CD4-positive, alpha-beta T cell treated with Interleukin-4 for 4 hours (primary cell): Measurements from ENCODE around the gene ZNF638.
"Not testable (repeated sequence)": the region's sequence is repeated elsewhere in the genome, so short reads cannot be mapped to it uniquely, and the experiment has no call there.

ENCODE experiments used
- DNase-seq: peaks from one replicate; pipeline ENCODE4 v3.0.0-alpha.2; 2020

The ZNF638 gene, protein sequence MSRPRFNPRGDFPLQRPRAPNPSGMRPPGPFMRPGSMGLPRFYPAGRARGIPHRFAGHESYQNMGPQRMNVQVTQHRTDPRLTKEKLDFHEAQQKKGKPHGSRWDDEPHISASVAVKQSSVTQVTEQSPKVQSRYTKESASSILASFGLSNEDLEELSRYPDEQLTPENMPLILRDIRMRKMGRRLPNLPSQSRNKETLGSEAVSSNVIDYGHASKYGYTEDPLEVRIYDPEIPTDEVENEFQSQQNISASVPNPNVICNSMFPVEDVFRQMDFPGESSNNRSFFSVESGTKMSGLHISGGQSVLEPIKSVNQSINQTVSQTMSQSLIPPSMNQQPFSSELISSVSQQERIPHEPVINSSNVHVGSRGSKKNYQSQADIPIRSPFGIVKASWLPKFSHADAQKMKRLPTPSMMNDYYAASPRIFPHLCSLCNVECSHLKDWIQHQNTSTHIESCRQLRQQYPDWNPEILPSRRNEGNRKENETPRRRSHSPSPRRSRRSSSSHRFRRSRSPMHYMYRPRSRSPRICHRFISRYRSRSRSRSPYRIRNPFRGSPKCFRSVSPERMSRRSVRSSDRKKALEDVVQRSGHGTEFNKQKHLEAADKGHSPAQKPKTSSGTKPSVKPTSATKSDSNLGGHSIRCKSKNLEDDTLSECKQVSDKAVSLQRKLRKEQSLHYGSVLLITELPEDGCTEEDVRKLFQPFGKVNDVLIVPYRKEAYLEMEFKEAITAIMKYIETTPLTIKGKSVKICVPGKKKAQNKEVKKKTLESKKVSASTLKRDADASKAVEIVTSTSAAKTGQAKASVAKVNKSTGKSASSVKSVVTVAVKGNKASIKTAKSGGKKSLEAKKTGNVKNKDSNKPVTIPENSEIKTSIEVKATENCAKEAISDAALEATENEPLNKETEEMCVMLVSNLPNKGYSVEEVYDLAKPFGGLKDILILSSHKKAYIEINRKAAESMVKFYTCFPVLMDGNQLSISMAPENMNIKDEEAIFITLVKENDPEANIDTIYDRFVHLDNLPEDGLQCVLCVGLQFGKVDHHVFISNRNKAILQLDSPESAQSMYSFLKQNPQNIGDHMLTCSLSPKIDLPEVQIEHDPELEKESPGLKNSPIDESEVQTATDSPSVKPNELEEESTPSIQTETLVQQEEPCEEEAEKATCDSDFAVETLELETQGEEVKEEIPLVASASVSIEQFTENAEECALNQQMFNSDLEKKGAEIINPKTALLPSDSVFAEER (N-terminal part only)

DNA sequence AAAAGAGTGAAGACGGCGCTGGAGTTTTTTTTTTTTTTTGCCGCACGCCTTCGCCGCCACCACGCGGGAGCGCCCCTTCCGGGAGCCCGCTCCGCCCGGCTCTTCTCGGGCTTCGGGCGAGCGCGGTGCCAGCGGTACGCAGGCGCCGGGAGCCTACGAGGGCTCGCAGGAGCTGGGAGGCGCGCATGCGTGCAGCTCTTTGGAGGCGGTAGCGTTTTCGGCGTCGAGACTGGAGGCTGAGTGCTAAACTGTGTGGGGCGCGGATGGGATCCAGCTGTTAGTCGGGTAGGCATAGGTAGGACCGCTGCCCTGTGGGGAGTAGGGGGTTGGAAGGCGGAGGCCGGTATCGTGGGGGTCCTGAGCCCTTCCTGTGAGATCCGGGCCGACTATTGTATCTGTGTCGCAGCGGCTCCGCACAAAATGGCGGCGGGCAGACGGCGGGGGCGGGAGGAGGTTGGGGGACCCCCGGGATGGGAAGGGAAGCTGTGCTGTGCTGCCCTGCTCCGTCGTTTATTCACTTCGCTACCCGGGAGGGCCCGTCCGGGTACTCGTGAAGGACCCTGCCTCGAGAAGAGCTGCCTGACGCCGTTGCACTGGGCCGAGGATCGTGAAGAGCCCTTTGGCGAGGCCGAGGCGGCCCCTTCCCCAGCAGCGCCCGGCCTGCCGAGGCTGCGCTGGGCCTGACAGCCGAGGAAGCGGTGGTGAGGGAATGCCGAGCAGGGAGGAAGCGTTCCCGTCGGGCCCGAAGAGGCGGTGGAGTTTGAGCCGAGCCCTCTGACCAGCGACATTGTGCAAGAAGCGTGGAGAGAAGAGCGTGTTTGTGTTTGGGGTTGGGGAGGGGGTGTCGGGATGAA is at the start of gene ZNF638:
TSS of gene ZNF638 (plus strand) at position 202 of the 854 bp plus-strand sequence. CDS start 17,173 bp downstream, outside the sequence.
- DNase-seq, result peak; percentile 89

- DNase-seq, result no peak
Observed at GRCh38 chr2:71281950-71282349, 49.6 kb upstream of the ZNF638 start.

DNA sequence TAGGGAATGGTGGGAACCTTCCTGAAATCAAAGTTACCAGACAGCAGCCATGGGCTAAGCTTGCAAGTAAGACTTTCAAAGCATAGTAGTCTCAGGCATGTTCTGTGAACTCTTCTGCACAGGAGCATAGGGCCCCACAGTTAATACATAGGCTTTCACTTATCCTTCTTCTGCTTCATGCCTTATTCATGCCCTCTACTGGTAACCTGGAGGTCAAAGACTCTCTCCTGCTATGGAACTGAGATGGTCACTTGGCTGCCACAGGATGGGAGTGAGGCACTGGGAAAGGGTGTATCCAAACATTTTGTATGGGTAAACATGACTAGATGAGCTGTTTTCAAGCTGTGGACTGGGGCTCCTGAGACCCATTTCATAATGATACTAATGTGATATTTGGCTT is 49.1 kb upstream of the ZNF638 start:
- DNase-seq, result no peak

DNA sequence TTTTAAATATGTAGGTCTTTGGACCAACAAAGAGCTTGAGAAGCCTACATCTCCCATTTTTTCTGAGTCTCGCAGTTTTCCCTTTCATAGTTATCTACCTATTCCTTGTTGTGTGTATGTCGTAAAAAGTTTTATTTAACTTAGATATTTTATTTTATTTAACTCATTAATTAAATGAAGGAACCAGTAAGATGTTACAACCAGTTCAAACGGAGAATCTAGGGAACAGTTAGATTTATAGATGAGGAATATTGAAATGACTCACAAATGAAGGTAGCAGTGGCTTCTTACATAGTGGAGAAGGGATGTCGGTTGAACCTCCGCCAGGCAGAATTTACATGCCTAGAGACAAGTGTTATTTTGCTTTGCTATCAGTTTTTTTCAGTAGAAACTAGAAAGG is 48.5 kb upstream of the ZNF638 start:
- no peak for DNase-seq

- DNase-seq, result no peak
Observed at GRCh38 chr2:71285706-71286105, 45.9 kb upstream of the ZNF638 start.

DNA sequence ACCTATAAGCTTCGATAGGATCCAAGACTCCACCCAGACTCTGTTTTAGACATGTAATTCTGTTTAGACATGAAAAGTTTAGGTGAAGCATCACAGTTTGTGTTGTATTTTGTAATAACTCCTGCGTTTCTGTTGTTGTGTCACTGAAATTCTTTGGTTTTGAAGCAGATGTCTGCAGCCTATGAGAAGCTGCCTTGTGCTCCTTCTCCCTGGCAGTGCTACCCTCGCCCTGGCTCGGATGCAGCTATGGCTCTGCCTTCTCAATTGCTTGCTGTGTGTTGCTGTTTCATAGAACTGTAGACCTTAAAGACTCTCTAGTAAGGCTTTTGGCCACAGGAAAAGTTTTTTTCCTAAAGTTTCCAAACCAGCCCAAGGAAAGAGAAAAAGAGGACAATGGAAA is 40.2 kb upstream of the ZNF638 start:
- DNase-seq, result no peak

DNA sequence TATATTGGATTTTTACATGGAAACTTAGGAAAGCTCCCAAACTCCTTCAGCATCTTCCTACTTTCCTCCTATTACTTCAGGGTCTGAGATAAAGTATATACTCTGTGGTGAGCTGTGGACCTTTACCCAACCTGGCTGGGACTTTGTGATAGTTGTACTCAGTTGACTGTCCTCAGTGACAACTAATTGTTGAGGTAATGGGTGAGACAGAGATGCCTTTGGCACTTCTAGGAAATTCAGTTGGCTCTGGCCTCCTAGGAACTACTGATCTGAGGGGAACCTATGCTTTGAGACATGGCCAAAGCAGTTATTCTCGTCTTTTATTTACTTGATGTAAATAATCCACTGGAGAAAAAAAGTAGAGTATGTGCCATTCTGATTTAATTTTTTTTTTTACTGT is 39.4 kb upstream of the ZNF638 start:
- no peak for DNase-seq

GRCh38 chr2:71298914-71299313 is 32.7 kb upstream of the ZNF638 start:
- no peak for DNase-seq

GRCh38 chr2:71299507-71299906 is 32.1 kb upstream of the ZNF638 start:
- DNase-seq, result peak; percentile 41

DNA sequence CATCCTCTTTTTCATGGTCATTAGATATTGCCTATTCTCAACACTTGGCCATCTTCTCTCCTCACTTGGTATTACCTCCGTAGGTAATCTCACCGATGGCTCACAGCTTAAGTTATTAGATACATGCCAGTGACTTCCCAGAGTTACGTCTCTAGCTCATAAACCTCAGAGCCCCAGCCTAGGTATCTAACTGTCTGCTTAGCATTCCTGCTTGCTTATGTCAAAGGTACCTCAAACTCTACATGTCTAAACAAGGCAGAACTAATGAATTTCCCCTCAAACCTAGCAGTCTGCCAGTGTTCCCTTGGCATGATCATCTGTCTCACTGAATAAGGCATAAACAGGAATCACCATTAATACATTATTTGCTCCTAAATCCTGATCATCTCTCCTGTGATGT is 27.7 kb upstream of the ZNF638 start:
- DNase-seq, result no peak

- no peak for DNase-seq
Observed at GRCh38 chr2:71306762-71307161, 24.8 kb upstream of the ZNF638 start.

DNA sequence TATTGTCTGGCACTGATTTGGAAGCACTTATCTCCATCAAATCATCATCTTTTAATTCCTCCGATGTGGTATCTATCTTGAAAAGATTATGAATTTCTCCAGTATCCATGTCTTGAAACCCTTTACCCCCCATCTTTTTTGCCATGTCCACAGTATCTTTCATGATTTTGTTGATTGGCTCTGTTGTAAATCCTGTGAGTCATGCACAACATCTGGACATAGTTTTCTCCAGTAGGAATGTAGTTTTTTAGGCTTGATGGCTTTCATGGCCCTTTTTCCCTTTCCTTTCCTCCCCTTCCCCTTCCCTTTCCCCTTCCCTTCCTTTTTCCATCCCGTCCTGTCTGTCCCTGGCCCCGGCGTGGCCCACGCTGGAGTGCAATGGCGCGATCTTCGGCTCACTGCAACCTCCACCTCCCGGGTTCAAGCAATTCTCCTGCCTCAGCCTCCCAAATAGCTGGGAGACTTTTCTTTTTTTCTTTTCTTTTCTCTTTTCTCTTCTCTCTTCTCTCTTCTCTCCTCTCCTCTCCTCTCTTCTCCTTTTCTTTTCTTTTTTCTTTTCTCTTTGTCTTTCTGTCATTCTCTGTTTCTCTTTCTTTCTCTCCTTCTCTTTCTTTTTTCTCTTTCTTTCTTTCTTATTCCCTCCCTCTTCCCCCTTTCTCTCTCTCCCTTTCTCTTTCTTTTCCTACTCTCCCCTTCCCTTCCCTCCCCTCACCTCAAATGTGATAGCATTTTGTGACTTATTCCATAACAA is 18.4 kb upstream of the ZNF638 start:
- no peak for DNase-seq

- no peak for DNase-seq
Observed at GRCh38 chr2:71317060-71317459, 14.5 kb upstream of the ZNF638 start.

- not testable (repeated sequence) for DNase-seq
Observed at GRCh38 chr2:71317900-71318299, 13.7 kb upstream of the ZNF638 start.

DNA sequence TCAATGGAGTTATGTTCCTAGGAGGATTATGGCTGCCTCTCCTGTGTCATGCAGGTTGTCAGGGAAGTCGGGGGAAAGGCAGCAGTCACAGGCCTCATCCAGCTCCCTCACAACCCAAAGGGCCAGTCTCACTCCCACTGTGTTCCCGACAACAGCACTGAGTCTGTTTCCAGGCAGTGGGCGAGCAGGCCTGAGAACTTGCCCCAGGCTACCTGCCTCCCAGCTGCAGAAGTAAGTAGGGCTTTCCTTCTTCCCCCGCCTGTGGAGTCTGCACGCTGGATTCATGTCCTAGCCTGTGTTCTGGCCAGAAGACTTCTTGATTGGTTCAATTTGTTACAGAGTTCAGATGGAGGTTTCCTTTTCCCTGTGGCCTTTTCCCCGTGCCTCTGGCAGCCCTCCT is 8.2 kb upstream of the ZNF638 start:
- no peak for DNase-seq

GRCh38 chr2:71326968-71327367 is 4.6 kb upstream of the ZNF638 start:
- DNase-seq, result no peak

DNA sequence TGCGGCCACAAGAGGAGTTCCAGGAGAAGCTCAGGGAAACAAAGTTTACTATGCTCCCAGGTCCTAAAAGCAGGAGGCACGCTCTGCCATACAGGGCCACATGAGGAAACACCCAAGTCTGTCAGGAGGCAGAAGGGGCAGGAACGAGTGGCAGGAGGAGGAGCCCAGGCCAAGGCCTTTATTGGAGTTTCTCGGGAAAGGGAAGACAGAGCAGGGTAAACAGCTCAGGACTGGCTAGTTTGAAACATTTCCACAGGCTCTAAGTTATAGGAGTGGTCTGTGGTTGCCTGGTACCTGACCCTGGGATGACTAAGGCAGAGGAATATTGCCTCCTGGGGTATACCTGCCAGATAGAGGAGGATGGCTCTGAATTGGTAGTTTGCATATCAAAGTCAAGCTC is 3.7 kb upstream of the ZNF638 start:
- no peak for DNase-seq

- DNase-seq, result no peak
Observed at GRCh38 chr2:71330155-71330554, 1.4 kb upstream of the ZNF638 start.

- no peak for DNase-seq
Observed at GRCh38 chr2:71330585-71331330, 824 bp upstream of the ZNF638 start.

DNA sequence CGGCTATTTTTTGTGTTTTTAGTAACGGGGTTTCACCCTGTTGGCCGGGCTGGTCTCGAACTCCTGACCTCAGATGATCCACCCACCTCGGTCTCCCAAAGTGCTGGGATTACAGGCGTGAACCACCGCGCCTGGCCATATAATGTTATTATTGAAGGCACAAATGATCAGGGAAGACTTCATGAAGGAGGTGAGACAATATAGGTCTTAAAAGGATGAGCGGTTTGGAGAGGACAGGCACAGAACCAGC is 326 bp upstream of the ZNF638 start:
- DNase-seq, result not testable (repeated sequence)

- DNase-seq, result no peak
Observed at GRCh38 chr2:71332435-71332796, 834 bp downstream of the ZNF638 start.
